Measurements from ENCODE around the gene GJC2.
A peak's percentile ranks its signal among the peaks of the same experiment; 100 is the strongest.

GJC2 gene

DNA sequence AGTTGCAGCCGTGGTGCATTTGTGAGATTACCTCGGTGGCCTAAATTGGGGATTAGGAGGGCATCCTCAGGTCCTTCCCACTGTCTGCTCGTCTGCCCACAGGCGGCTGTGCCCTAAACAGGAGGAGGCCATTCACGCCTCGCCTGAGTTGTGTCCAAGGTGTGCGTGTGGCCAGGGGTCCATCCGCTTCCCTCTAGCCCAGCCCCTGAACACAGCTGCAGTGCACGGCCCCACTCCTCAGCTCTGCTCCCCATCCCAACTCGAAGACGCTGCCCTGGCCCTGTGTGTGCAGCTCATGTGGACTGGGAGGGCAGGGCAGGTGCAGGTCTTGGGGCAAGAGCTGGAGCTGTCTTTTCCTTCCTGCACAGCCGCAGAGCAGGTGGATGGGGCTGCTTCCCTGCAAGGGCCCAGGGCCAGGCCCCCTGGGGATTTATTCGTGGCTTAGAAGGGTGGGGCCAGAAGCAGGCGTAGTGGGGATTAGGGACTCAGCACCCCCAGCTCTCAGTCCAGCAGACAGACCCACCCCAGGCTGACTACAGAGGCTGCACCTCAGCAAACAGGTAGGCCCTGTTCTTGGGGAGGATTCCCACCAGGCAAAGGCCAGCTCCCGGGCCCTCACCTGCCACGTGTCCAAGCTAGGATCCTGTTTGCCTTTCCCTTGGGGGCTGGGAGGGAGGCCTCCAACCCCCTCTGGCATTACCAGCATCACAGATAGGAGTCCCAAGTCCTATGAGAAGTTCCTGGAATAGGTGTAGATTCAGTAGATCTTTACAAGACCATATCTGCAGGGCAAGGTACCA is 5.3 kb upstream of the GJC2 start:
- TF ChIP-seq, protein P1, sequence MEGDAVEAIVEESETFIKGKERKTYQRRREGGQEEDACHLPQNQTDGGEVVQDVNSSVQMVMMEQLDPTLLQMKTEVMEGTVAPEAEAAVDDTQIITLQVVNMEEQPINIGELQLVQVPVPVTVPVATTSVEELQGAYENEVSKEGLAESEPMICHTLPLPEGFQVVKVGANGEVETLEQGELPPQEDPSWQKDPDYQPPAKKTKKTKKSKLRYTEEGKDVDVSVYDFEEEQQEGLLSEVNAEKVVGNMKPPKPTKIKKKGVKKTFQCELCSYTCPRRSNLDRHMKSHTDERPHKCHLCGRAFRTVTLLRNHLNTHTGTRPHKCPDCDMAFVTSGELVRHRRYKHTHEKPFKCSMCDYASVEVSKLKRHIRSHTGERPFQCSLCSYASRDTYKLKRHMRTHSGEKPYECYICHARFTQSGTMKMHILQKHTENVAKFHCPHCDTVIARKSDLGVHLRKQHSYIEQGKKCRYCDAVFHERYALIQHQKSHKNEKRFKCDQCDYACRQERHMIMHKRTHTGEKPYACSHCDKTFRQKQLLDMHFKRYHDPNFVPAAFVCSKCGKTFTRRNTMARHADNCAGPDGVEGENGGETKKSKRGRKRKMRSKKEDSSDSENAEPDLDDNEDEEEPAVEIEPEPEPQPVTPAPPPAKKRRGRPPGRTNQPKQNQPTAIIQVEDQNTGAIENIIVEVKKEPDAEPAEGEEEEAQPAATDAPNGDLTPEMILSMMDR (IDR thresholded peaks at IDR 0.05; ENCODE audit: borderline replicate concordance, extremely low read depth, low read length, poor library complexity, severe bottlenecking), result no peak
- TF ChIP-seq EZH2 (IDR thresholded peaks at IDR 0.05; ENCODE audit: borderline replicate concordance, low read depth, low read length, severe bottlenecking), result no peak
- Histone ChIP-seq H3K27me3 (ENCODE audit: insufficient read depth, low read length, poor library complexity) (no peaks in the 10 kb centered on the region), H3K4me3 (ENCODE audit: low read depth in 1 of 2, low read length in 2 of 2) (no peak overlapping the region), H3K79me2 (ENCODE audit: insufficient read depth, low read length) (peaks cover 74% of the 10 kb centered on the region), H3K4me1 (ENCODE audit: insufficient read depth, low read length) (peaks cover 41% of the 10 kb centered on the region), H3K36me3 (ENCODE audit: insufficient read depth, low read length) (peaks cover 84% of the 10 kb centered on the region), H3K27ac (ENCODE audit: low read length) (no peak overlapping the region), H3K9me3 (ENCODE audit: insufficient read depth, low read length, severe bottlenecking) (no peaks in the 10 kb centered on the region), H2AFZ (ENCODE audit: low read depth, low read length) (no peak overlapping the region), H3K4me2 (ENCODE audit: insufficient read depth, low read length) (peak overlapping the region; percentile 95; the same call in 1 of the 2 replicates), H4K20me1 (ENCODE audit: insufficient read depth, low read length) (peaks cover 86% of the 10 kb centered on the region), H3K9ac (ENCODE audit: low read depth, low read length) (peak overlapping the region; percentile 8; the same call in 1 of the 2 replicates)
- ATAC-seq (ENCODE audit: insufficient read depth, low read depth) (no peak), DNase-seq (peak; percentile 27)

DNA sequence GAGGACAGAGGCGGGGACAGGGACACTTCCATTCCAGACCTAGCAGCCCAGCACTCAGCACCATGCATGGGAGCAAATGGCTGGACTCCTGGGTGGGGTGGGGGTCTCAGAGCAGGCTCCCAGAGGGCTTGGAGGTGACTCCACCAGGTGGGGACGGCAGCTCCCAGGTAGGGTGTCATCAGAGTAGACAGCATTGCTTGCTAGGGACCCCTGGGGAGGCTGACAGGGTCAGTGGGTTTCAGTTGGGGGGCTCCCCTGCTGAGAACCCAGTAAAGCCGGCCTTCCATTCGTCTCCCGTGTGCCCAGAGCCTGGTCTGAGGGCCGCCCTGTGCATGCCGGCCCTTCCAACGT is 4.8 kb upstream of the GJC2 start:
- peaks cover 74% of the 10 kb centered on the region for H3K79me2 ChIP-seq (ENCODE audit: insufficient read depth, low read length)
- no peak overlapping the region for H3K4me3 ChIP-seq (ENCODE audit: low read depth in 1 of 2, low read length in 2 of 2)
- DNase-seq (no peak), ATAC-seq (ENCODE audit: insufficient read depth, low read depth) (no peak)
- H2AFZ ChIP-seq (ENCODE audit: low read depth, low read length), result no peak overlapping the region
- peaks cover 89% of the 10 kb centered on the region for H4K20me1 ChIP-seq (ENCODE audit: insufficient read depth, low read length)
- no peak overlapping the region for H3K27ac ChIP-seq (ENCODE audit: low read length)
- peak overlapping the region; percentile 8; the same call in 1 of the 2 replicates for H3K9ac ChIP-seq (ENCODE audit: low read depth, low read length)
- peaks cover 89% of the 10 kb centered on the region for H3K36me3 ChIP-seq (ENCODE audit: insufficient read depth, low read length)
- no peaks in the 10 kb centered on the region for H3K9me3 ChIP-seq (ENCODE audit: insufficient read depth, low read length, severe bottlenecking)
- peaks cover 39% of the 10 kb centered on the region for H3K4me1 ChIP-seq (ENCODE audit: insufficient read depth, low read length)
- H3K4me2 ChIP-seq (ENCODE audit: insufficient read depth, low read length), result no peak overlapping the region
- TF ChIP-seq, protein P1 (IDR thresholded peaks at IDR 0.05; ENCODE audit: borderline replicate concordance, extremely low read depth, low read length, poor library complexity, severe bottlenecking), result no peak
- no peak for TF ChIP-seq EZH2 (IDR thresholded peaks at IDR 0.05; ENCODE audit: borderline replicate concordance, low read depth, low read length, severe bottlenecking)
- H3K27me3 ChIP-seq (ENCODE audit: insufficient read depth, low read length, poor library complexity), result no peaks in the 10 kb centered on the region

DNA sequence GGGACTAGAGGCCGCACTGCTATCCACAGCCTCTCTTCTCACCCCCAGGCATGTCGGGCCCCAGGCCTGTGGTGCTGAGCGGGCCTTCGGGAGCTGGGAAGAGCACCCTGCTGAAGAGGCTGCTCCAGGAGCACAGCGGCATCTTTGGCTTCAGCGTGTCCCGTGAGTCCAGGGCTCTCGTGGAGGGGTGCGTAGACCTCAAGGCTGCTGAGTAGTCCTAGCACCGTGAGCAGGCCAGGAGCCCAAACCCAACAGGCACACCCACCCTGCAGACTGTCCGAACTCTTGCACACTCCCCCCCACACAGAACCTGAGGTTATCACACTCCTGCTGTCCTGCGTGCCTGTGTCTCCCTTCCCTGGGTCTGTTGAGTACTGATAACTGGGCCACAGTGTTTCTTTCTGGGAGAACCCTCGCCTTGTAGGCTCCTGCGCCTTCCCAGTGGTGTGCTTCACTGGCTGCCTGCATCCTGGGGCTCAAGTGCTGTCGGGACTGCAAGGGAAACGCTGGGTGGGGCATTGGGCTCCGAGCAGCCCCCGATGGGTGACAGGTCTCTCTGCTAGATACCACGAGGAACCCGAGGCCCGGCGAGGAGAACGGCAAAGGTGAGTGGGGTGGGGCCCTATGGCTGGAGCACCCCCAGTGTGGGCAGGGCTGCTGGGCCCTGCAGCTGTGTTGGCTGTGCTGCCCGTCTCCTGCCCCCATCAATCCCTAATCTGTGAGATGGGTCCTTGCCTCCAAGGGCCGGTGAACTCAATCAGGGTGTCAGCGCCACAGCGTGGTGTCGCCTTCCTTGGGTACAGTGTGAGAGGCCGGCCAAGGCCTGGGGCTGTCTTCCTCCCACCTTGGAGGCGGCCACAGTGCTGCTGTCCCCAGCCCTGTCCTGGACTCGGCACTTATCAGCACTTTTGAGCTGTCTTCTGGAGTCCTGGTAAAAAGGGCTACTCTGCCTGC is 4.0 kb upstream of the GJC2 start:
- Histone ChIP-seq H3K27ac (ENCODE audit: low read length) (no peak overlapping the region), H3K9ac (ENCODE audit: low read depth, low read length) (no peak overlapping the region), H3K27me3 (ENCODE audit: insufficient read depth, low read length, poor library complexity) (no peaks in the 10 kb centered on the region), H4K20me1 (ENCODE audit: insufficient read depth, low read length) (peaks cover 91% of the 10 kb centered on the region), H3K9me3 (ENCODE audit: insufficient read depth, low read length, severe bottlenecking) (no peaks in the 10 kb centered on the region), H3K79me2 (ENCODE audit: insufficient read depth, low read length) (peaks cover 67% of the 10 kb centered on the region), H3K4me1 (ENCODE audit: insufficient read depth, low read length) (peaks cover 37% of the 10 kb centered on the region), H3K36me3 (ENCODE audit: insufficient read depth, low read length) (peaks cover 84% of the 10 kb centered on the region), H3K4me2 (ENCODE audit: insufficient read depth, low read length) (no peak overlapping the region), H3K4me3 (ENCODE audit: low read depth in 1 of 2, low read length in 2 of 2) (no peak overlapping the region), H2AFZ (ENCODE audit: low read depth, low read length) (no peak overlapping the region)
- TF ChIP-seq EZH2 (IDR thresholded peaks at IDR 0.05; ENCODE audit: borderline replicate concordance, low read depth, low read length, severe bottlenecking), result no peak
- TF ChIP-seq, protein P1 (IDR thresholded peaks at IDR 0.05; ENCODE audit: borderline replicate concordance, extremely low read depth, low read length, poor library complexity, severe bottlenecking), result no peak
- no peak for DNase-seq
- ATAC-seq (ENCODE audit: insufficient read depth, low read depth), result no peak

All from DND-41 (cell line).